Astrocyte of the cerebellum (primary cell): ENCODE data around the gene FGFBP1.

Source experiments
- DNase-seq: peaks from one replicate; pipeline ENCODE4 v3.0.0-alpha.2; 2011; ENCODE audit warnings: low read depth
- H3K4me3 ChIP-seq: 2 replicates; pipeline ENCODE4 v1.5.1; 2011; ENCODE audit warnings: mild to moderate bottlenecking, low read depth, low read length, moderate library complexity
- in situ Hi-C: cut with HindIII; loops from 2 replicates; pipeline ENCODE4 v1.10.0; 2017; ENCODE audit warnings: low sequenced_read_pairs
- TF ChIP-seq, protein P1 (sequence below): IDR thresholded peaks from 2 replicates; pipeline ENCODE4 v1.5.1; 2012; ENCODE audit warnings: low read length, low read depth, moderate library complexity, mild to moderate bottlenecking; ENCODE audit errors: missing control alignments

The FGFBP1 gene

GRCh38 chr4:15897577-15897976 lies 41.0 kb downstream of the FGFBP1 start:
- in situ Hi-C loops, result no loop called here
- TF ChIP-seq, protein P1, sequence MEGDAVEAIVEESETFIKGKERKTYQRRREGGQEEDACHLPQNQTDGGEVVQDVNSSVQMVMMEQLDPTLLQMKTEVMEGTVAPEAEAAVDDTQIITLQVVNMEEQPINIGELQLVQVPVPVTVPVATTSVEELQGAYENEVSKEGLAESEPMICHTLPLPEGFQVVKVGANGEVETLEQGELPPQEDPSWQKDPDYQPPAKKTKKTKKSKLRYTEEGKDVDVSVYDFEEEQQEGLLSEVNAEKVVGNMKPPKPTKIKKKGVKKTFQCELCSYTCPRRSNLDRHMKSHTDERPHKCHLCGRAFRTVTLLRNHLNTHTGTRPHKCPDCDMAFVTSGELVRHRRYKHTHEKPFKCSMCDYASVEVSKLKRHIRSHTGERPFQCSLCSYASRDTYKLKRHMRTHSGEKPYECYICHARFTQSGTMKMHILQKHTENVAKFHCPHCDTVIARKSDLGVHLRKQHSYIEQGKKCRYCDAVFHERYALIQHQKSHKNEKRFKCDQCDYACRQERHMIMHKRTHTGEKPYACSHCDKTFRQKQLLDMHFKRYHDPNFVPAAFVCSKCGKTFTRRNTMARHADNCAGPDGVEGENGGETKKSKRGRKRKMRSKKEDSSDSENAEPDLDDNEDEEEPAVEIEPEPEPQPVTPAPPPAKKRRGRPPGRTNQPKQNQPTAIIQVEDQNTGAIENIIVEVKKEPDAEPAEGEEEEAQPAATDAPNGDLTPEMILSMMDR, result no peak

GRCh38 chr4:15894921-15895916 lies 43.3 kb downstream of the FGFBP1 start:
- TF ChIP-seq, protein P1, result no peak
- H3K4me3 ChIP-seq, result no peak overlapping the region
- in situ Hi-C loops, result no loop called here
- DNase-seq, result peak; percentile 40

More at GRCh38 chr4:15897577-15897976, 41.0 kb downstream of the FGFBP1 start:
- no peak overlapping the region for H3K4me3 ChIP-seq
- no peak for DNase-seq

DNA sequence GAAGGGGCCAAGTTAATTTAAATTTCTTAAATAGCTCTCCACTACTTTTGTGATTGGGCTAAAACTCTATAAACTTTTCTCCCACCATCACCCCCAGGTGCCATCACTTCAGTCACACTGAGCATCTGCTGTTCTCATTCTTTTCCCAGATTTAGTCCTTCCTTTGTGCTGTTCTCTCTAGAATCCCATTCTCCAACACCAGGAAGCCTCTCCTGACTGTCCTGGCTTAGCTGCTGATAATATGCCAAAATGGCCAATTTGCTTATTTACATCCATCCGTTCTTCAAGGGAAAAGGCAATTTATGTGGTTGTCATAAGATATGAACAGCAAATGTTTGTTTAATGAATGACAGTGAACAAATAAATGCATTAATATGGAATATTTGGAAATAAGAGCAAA lies 44.1 kb downstream of the FGFBP1 start:
- no peak overlapping the region for H3K4me3 ChIP-seq
- no peak for DNase-seq
- TF ChIP-seq, protein P1, result no peak
- in situ Hi-C loops, result no loop called here

- peak; percentile 96 for DNase-seq
- in situ Hi-C loops, result no loop called here
- H3K4me3 ChIP-seq, result no peak overlapping the region
- TF ChIP-seq, protein P1, result no peak
These were observed 44.6 kb downstream of the FGFBP1 start for GRCh38 chr4:15893962-15894361.

DNA sequence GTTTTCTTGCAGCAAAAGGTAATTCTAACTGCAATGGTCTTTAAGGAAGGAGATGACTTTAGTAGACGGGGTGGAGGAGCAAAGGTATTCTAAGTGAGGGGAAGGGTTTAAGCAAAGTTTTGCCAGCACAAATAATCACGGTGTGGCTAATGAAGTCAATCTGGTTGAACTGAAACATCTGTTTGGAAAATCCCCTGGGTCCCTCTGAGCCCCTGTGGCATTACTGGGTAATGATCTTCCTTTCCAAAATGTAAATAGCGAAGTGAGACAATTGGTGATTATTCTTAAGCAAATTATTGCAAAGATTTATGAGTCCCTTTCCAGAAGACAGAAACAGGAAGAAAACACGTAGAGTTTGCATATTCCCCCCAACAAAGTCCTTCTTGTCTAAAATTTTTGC lies 47.2 kb downstream of the FGFBP1 start:
- no peak for DNase-seq
- no peak overlapping the region for H3K4me3 ChIP-seq
- in situ Hi-C loops, result no loop called here
- TF ChIP-seq, protein P1, result no peak

DNA sequence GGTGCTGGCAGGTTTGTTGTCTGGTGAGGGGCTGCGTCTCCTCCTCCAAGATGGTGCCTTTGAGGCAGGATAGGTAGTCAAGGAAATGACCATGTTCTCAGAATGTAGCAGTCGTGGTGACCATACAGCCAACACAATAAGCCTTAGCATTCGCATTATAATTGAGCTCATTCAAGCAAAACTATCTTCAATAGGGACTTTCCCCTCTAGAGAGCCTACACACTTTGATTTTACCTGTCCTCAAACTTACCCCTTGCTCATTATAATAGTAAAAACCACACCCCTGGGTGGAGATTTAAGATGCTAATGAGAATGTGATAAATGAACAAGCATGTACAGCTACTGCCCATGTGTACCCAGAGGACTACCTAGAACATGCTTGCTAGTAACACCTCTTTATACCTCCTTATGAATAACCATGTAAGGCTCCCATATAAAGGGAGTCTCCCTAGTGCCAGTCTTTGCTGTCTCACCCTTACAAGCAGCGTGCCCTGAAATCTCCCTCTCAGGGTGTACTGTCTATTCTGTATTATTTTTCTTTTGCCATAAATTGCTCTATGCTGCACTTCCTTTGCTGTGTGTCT lies 48.2 kb downstream of the FGFBP1 start:
- in situ Hi-C loops, result no loop called here
- TF ChIP-seq, protein P1, result no peak
- no peak for DNase-seq
- no peak overlapping the region for H3K4me3 ChIP-seq
